SU-DHL-6 (cell line): Measurements from ENCODE around the gene KYNU.

ENCODE experiments used
- H2AFZ ChIP-seq: fragments of 200-600 bp; sonication (generic); 2 replicates; pipeline ENCODE4 v1.6.1; 2014; ENCODE audit warnings: low read depth, mild to moderate bottlenecking, moderate library complexity, mixed read lengths, antibody characterized with exemption, low read length; ENCODE audit not compliant: severe bottlenecking
- H3F3A ChIP-seq: fragments of 200-600 bp; shearing (Covaris generic); 2 replicates; pipeline ENCODE4 v1.6.0; 2016; ENCODE audit warnings: antibody characterized with exemption, mild to moderate bottlenecking; ENCODE audit not compliant: insufficient read depth
- H3K27ac ChIP-seq: fragments of 200-600 bp; sonication (generic); 2 replicates; pipeline ENCODE4 v1.5.1; 2016; ENCODE audit warnings: low read depth, mild to moderate bottlenecking, low read length, moderate library complexity, mixed read lengths
- H3K27me3 ChIP-seq: fragments of 200-600 bp; sonication (generic), shearing (Covaris generic); 2 replicates; pipeline ENCODE4 v1.6.0; 2014; ENCODE audit warnings: mild to moderate bottlenecking, low read length
- H3K36me3 ChIP-seq: fragments of 200-600 bp; sonication (generic); 2 replicates; pipeline ENCODE4 v1.6.1; 2014; ENCODE audit warnings: mild to moderate bottlenecking, low read length, mixed read lengths
- H3K4me2 ChIP-seq: fragments of 300-600, 200-600 bp; shearing (Covaris generic), sonication (generic); 2 replicates; pipeline ENCODE4 v1.6.0; 2014; ENCODE audit warnings: low read length, low read depth, mild to moderate bottlenecking; ENCODE audit not compliant: poor library complexity, severe bottlenecking
- H3K4me3 ChIP-seq: fragments of 200-600 bp; sonication (generic); 2 replicates; pipeline ENCODE4 v1.5.1; 2014; ENCODE audit warnings: antibody characterized with exemption, low read length, mild to moderate bottlenecking, mixed read lengths; ENCODE audit not compliant: insufficient read depth, poor library complexity, severe bottlenecking
- H3K79me2 ChIP-seq: fragments of 200-600 bp; sonication (generic); 2 replicates; pipeline ENCODE4 v1.6.1; 2014; ENCODE audit warnings: mild to moderate bottlenecking, low read length, moderate library complexity; ENCODE audit not compliant: insufficient read depth
- H3K9ac ChIP-seq: fragments of 200-600 bp; sonication (generic); 2 replicates; pipeline ENCODE4 v1.7.0; 2014; ENCODE audit warnings: mild to moderate bottlenecking, low read length
- H3K9me2 ChIP-seq: fragments of 200-600 bp; sonication (generic); replicated peaks from 2 replicates; pipeline ENCODE4 v1.6.1; 2014; ENCODE audit warnings: low read length; ENCODE audit not compliant: insufficient read depth
- H3K9me3 ChIP-seq: fragments of 200-600 bp; sonication (generic); 2 replicates; pipeline ENCODE4 v1.6.1; 2014; ENCODE audit warnings: low read length, mixed read lengths; ENCODE audit not compliant: insufficient read depth
- H4K20me1 ChIP-seq: fragments of 200-600 bp; sonication (generic); 2 replicates; pipeline ENCODE4 v1.6.1; 2014; ENCODE audit warnings: low read depth, mild to moderate bottlenecking, antibody characterized with exemption, low read length, moderate library complexity, mixed read lengths
- EZH2phosphoT487 ChIP-seq: fragments of 200-600 bp; sonication (generic), shearing (Covaris generic); conservative IDR thresholded peaks from 2 replicates; pipeline ENCODE4 v1.6.1; 2018; ENCODE audit warnings: mild to moderate bottlenecking, antibody characterized with exemption, low read length, moderate library complexity, mixed read lengths
- TF ChIP-seq, protein P1 (sequence below): fragments of 200-600 bp; sonication (generic); IDR thresholded peaks from one replicate; pipeline ENCODE4 v1.5.1; 2017; ENCODE audit warnings: antibody characterized with exemption, mild to moderate bottlenecking, low read length, moderate library complexity; ENCODE audit not compliant: insufficient read depth, poor library complexity, severe bottlenecking

The KYNU gene

DNA sequence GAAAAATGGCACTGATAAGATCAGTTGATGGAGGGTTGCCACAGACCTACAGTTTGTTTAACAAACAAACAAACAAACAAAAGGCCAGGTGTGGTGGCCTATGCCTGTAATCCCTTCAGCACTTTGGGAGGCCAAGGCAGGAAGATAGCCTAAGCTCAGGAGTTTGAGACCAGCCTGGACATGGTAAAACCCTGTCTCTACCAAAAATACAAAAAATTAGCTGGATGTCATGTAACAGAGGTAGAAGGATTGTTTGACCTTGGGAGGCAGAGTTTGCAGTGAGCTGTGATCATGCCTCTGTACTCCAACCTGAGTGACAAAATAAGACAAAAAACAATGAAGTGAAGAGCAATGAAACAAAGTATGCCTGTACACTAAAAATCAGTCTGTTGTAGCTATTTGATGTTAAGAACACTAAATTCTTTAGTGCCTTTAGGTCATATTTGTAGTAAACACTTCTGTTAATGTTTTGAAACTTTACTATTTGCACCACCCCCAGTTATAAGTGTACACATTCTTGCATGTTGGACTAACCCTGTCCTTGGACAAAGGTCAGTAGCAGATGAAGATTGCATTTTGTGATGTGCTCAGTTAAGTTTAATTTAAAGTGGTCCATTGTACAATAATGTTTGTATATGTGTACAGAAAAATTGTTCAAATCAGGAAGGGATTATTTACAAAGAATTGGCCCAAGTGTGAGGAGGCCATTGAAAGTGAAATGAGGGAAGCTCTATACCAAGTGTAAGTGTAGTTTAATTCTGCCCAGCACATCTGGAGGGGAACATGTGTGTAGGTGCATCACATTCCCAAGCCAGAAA lies 73.9 kb downstream of the KYNU start:
- H3K79me2 ChIP-seq: no peaks in the 10 kb centered on the region

DNA sequence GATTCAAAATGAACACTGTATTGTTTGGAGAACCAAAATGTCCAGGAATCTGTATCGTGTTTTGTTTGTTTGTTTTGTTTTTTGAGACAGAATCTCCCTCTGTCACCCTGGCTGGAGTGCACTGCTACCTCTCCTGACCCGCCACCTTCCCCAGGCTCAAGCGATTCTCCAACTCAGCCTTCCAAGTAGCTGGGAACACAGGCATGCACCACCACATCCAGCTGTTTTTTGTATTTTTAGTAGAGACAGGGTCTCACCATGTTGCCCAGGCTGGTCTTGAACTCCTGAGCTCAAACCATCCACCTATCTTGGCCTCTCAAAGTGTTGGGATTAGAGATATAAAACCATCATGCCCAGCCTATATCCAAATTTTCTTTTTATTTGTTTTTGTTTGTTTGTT lies 74.6 kb downstream of the KYNU start:
- H4K20me1 ChIP-seq: no peaks in the 10 kb centered on the region
- 0 out of 2 replicates have a peak, but pooled peaks cover 8% of the 10 kb centered on the region for H3K36me3 ChIP-seq
- no peaks in the 10 kb centered on the region for H3K9me2 ChIP-seq
- H3K79me2 ChIP-seq: no peaks in the 10 kb centered on the region
- H3K27ac ChIP-seq: no peak overlapping the region
- no peak overlapping the region for H3K9ac ChIP-seq
- no peak overlapping the region for H3K4me2 ChIP-seq
- H3F3A ChIP-seq: no peaks in the 10 kb centered on the region
- no peaks in the 10 kb centered on the region for H3K27me3 ChIP-seq
- no peak overlapping the region for H3K4me3 ChIP-seq
- no peak overlapping the region for H2AFZ ChIP-seq
- TF ChIP-seq EZH2phosphoT487: no peak
- TF ChIP-seq, protein P1, sequence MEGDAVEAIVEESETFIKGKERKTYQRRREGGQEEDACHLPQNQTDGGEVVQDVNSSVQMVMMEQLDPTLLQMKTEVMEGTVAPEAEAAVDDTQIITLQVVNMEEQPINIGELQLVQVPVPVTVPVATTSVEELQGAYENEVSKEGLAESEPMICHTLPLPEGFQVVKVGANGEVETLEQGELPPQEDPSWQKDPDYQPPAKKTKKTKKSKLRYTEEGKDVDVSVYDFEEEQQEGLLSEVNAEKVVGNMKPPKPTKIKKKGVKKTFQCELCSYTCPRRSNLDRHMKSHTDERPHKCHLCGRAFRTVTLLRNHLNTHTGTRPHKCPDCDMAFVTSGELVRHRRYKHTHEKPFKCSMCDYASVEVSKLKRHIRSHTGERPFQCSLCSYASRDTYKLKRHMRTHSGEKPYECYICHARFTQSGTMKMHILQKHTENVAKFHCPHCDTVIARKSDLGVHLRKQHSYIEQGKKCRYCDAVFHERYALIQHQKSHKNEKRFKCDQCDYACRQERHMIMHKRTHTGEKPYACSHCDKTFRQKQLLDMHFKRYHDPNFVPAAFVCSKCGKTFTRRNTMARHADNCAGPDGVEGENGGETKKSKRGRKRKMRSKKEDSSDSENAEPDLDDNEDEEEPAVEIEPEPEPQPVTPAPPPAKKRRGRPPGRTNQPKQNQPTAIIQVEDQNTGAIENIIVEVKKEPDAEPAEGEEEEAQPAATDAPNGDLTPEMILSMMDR: no peak
- H3K9me3 ChIP-seq: no peaks in the 10 kb centered on the region; the same call in 1 of the 2 replicates

More for the DNA sequence above, 73.9 kb downstream of the KYNU start:
- no peak overlapping the region for H3K27ac ChIP-seq
- H3K9ac ChIP-seq: no peak overlapping the region
- no peaks in the 10 kb centered on the region; the same call in 1 of the 2 replicates for H3K9me3 ChIP-seq
- no peaks in the 10 kb centered on the region for H4K20me1 ChIP-seq
- no peaks in the 10 kb centered on the region for H3F3A ChIP-seq
- no peaks in the 10 kb centered on the region for H3K27me3 ChIP-seq
- H3K9me2 ChIP-seq: no peaks in the 10 kb centered on the region
- no peak overlapping the region for H3K4me2 ChIP-seq
- no peak for TF ChIP-seq EZH2phosphoT487
- TF ChIP-seq, protein P1: no peak
- H2AFZ ChIP-seq: no peak overlapping the region
- H3K36me3 ChIP-seq: 0 out of 2 replicates have a peak, but pooled peaks cover 8% of the 10 kb centered on the region
- H3K4me3 ChIP-seq: no peak overlapping the region

DNA sequence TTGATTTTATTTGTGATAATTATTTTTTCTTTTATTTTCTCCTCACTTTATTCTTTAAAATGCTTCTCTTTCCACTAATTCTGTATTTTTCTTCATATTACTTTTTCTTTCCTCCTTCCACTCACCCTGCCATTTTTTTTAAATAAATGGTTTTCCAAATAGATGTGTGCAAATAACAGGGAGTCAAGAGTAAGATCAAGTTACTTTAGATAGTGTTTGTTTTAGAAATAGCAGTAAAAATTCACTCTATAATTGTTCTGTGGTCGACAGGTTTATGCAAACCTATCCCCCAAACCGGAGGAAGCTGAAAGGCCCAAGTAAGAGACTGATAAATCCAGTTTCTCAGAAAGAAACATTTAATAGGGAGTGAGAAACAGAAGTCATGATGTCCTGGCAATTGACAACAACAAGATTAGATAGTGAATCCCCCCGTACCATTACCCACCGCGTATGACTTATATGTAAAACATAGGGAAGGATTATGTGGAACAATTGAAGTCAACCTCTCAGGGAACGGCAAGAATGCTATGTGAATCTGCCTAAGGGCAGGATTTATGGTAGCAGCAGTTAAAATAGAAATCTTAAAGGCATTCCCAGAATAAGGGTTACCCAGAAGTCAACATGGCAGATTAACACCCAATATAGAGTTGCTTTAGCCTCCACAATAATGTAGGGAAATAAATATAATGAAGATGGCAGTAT lies 75.5 kb downstream of the KYNU start:
- Histone ChIP-seq H3K9me3 (no peaks in the 10 kb centered on the region; the same call in 1 of the 2 replicates), H4K20me1 (no peaks in the 10 kb centered on the region), H3K79me2 (no peaks in the 10 kb centered on the region), H2AFZ (no peak overlapping the region), H3K36me3 (0 out of 2 replicates have a peak, but pooled peaks cover 8% of the 10 kb centered on the region), H3K4me2 (no peak overlapping the region), H3K27me3 (no peaks in the 10 kb centered on the region), H3K27ac (no peak overlapping the region), H3K9me2 (no peaks in the 10 kb centered on the region), H3K4me3 (no peak overlapping the region), H3K9ac (no peak overlapping the region), H3F3A (no peaks in the 10 kb centered on the region)
- TF ChIP-seq EZH2phosphoT487: no peak
- TF ChIP-seq, protein P1: no peak
